GM21619 (cell line): Measurements from ENCODE around the gene NOSTRIN.
"Not testable (repeated sequence)": the region's sequence is repeated elsewhere in the genome, so short reads cannot be mapped to it uniquely, and the experiment has no call there.

ENCODE experiments used
- ATAC-seq: cut with Tn5 transposase; IDR thresholded peaks from one replicate; pipeline ENCODE4 v1.9.1; 2021; ENCODE audit not compliant: unreplicated experiment

The NOSTRIN gene

GRCh38 chr2:168819050-168819715 lies 16.7 kb downstream of the NOSTRIN start:
- ATAC-seq = no peak

DNA sequence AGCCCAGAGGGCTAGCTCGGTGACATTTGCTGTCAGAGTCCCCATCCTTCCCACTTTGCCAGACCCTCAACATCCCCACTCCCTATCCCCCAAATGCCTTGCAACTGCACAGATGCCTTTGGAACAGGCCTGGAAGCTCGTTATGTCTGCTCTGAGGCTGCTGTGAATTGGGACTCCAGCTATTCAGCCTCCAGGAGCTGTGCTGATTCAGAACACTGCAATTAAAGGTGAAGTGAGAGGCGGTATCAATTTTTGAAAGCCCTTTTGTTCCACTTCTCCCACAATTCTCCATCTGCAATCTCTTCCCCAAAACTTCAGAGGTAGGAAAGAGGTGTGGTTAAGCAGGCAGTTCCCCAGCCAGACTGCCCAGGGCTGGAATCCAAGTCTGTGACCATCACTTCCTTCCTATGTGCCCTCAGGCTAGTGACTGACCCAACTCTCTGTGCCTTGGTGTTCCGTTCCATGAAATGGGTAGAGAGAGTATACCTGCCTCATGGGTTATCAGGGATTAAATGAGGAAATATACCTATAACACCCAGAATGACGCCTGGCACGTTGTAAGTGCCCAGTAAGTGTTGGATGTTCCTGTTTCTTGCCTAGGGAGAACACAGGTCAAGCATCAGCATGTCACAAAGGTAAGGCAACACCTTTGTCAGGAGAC lies 17.5 kb downstream of the NOSTRIN start:
- no peak for ATAC-seq

DNA sequence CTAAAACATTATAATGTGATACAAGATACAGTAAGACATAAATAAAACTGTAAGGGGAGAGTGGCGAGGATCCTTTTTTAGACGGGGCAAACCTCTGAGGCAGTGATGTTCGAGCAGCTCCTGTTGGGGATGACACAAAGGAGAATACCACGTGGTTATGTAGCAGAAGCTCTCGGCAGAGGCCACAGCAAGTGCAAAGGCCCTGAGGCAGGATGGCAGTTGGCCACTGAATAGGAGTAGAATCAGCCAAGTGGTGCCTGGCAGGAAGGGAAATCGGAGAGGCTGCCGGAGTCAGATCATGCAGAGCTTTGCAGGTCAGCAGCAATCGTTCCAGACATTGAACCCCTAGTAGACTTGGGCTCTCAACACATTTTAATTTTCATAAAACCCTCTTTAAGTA lies 19.1 kb downstream of the NOSTRIN start:
- ATAC-seq = no peak

GRCh38 chr2:168821992-168822391 lies 19.6 kb downstream of the NOSTRIN start:
- no peak for ATAC-seq

DNA sequence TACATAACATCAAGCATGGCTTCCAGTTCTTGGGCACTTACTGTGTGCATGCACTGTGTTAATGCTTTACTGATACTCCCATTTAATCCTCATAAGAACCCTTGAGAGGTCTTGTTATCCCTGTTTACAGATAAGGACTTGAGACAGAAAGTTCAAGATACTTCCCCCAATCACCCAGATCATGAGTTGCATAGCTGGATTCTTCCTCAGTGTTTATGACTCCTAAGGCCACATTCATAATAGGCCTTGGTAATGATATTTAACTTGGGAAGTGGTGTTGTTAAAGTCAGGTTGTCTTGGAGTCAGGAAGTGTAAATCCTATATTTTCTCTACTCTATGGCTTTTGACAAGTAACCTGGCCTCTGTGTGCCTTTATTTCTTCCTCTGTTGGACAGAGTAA lies 22.7 kb downstream of the NOSTRIN start:
- ATAC-seq = no peak

- no peak for ATAC-seq
Observed at GRCh38 chr2:168830958-168831357, 28.5 kb downstream of the NOSTRIN start.

DNA sequence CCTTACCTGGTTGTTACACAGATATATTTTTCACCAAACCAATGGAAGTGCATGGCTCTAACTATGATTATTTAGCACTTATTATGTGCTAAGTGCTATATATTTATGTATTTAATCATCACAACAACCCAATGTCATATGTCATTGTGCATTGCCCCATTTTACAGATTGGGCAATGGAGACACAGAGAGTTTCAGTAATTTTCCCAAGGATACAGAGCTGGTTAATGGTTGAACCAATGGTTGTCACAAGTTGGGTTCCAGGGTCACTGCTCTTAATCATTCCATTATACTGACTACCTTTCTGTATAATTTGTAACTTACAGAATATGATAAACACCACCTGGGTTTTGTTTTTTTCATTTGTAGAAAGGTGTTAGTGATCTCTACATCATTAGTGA lies 29.2 kb downstream of the NOSTRIN start:
- no peak for ATAC-seq

DNA sequence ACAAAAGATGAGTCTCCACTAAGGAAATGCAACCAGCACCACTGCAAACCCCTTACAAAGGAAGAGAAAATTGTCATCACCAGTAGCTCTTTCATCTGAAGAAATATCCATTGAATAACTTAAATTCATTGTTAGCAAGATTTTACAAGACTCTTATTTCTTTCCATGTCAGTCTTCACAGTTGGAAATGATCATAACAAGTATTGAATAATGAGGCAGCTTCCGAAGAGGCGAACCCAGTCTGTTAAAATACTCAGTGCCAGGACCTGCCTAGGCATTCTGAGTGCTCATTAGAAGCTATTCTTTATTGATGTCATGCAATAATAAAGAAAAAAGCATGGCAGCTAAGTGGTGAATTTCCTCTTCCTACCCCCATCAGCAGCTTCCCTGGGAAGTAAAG lies 33.5 kb downstream of the NOSTRIN start:
- no peak for ATAC-seq

DNA sequence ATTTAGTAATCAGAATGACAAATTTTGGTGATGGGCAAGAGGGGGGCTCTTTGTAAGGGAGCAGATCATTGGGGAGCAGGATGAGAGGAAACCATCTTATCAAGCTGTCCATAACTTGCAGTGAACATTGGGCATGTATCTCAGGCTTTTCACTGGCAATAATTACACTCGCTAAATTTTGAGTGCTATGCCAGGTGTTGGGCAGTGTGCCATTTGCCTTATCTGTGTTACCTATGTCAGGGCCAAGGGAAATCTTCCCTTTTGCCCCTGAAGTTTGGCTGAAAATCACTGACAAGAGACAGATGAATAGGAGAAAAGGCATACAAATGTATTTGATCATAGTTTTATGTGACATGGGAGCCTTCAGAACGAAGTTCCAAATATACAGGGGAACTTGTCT lies 39.0 kb downstream of the NOSTRIN start:
- ATAC-seq = no peak

- no peak for ATAC-seq
Observed at GRCh38 chr2:168843253-168843652, 40.8 kb downstream of the NOSTRIN start.

GRCh38 chr2:168848225-168848624 lies 45.8 kb downstream of the NOSTRIN start:
- no peak for ATAC-seq

DNA sequence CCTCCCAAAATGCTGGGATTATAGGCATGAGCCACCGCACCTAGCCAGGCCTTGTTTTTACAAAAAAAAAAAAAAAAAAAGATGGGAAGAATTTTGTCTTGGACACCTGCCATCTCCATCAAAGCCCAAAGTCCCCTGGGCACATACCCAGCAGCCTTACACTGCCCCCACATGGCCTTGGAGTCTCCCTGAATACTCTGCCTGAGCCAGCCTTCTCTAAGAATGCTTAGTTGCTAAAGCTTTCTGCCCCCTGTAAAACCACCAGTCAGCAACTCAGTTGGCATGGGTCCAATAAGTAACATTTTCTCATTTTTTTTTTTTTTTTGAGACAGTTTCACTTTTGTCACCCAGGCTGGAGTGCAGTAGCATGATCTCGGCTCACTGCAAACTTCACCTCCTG lies 47.2 kb downstream of the NOSTRIN start:
- ATAC-seq = no peak

- no peak for ATAC-seq
Observed at GRCh38 chr2:168850846-168851245, 48.4 kb downstream of the NOSTRIN start.

GRCh38 chr2:168851674-168852320 lies 49.4 kb downstream of the NOSTRIN start:
- no peak for ATAC-seq

- no peak for ATAC-seq
Observed at GRCh38 chr2:168852481-168852880, 50.0 kb downstream of the NOSTRIN start.

DNA sequence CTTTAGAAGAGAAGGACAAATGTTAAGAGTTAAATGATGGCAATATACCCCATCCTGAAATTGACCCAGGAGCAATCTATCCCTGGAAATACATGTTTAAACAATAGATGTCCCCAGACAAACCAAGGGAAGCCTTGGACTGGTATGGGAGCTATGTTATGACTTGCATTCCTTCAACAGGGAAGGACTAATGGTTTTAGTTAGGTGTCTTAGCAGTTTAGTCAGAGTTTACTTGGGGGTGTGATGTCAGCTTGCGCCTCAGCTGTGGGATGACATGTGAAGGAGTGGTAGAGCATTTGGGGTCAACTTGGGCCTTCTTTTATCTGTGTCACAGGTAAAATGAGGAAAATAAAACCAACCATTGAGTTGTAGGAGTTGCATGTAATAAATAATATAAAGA lies 51.0 kb downstream of the NOSTRIN start:
- ATAC-seq = no peak

DNA sequence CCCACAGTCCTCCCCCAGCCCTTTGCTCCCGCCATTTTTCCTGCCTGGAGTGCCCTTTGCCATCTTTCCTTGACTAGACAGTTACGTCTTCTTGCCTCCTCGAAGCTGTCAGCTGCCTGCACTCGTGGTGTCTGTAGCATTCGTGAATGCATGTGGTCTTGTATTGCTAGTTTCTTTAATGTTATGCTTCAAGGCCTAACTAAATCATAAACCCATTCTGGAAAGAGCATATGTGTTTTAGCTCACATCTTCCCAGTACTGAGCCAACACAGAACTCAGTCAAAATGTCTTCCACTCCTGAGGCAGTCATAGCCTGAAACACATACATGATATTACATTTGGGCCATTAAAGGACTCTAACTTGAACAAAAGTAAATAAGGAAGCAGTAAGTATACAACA lies 52.2 kb downstream of the NOSTRIN start:
- no peak for ATAC-seq

GRCh38 chr2:168855601-168856000 lies 53.2 kb downstream of the NOSTRIN start:
- ATAC-seq = no peak

- ATAC-seq = no peak
Observed at GRCh38 chr2:168858146-168858545, 55.7 kb downstream of the NOSTRIN start.

DNA sequence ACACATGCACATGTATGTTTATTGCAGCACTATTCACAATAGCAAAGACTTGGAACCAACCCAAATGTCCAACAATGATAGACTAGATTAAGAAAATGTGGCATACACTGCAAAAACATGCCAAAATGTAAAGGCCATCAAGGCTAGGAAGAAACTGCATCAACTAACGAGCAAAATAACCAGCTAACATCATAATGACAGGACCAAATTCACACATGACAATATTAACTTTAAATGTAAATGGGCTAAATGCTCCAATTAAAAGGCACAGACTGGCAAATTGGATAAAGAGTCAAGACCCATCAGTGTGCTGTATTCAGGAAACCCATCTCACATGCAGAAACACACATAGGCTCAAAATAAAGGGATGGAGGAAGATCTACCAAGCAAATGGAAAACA lies 64.7 kb downstream of the NOSTRIN start:
- ATAC-seq = not testable (repeated sequence)

GRCh38 chr2:168870369-168870768 lies 67.9 kb downstream of the NOSTRIN start:
- not testable (repeated sequence) for ATAC-seq

- ATAC-seq = not testable (repeated sequence)
Observed at GRCh38 chr2:168870824-168871223, 68.4 kb downstream of the NOSTRIN start.
